GM21526 (cell line): ENCODE data around the gene NMT1.
A peak's percentile ranks its signal among the peaks of the same experiment; 100 is the strongest.

Source experiments
- ATAC-seq: cut with Tn5 transposase; IDR thresholded peaks from one replicate; pipeline ENCODE4 v1.9.1; 2021; ENCODE audit warnings: moderate library complexity; ENCODE audit not compliant: unreplicated experiment, low FRiP score

Gene NMT1

DNA sequence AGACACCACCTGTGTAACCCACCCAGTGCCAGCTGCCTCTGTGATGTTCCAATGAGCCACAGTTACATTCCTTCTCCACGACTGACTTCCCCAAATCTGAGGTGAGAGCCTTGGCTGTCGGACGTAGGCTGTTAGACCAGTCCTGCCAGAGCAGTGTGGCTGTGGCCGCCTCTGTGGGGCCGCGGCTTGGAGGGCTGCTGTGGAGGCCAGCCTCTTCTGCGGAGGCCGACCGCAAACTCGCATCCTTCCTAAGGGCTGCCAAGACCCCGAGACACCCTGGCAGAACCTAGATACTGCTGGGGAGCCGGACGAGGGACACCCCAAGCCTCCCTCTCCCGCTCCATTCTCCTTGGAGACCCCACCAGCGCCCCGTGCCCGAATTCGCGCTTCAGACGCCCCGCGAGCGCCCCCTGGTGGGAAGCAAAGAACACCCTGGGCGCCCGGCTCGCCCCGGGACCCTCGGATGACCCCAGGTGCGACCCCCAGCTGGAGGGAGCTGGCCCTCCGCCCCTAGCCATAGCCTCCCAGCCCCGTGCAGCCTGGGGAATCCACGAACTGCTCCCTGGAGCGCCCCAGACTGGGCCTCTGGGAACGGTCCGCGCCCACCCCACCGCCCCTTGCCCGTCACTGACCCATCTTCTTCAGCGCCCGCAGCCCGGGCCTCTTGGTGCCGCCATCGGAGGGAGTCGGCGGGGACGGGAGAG lies 70.7 kb downstream of the NMT1 start:
- no peak for ATAC-seq

DNA sequence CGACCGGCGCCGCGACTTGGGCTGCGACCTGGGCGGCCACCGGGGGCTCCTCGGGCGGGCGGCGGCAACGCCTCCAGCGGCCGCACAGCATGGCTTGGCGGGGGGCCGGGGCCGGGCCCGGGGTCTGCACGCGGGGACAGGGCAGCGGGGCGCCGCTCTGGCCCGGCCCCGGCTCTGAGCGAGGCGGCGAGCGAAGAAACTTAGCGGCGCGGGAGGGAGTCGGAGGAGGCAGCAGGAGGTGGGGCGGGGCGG lies 71.1 kb downstream of the NMT1 start, which contains the start of gene PLCD3:
Gene PLCD3 (minus strand): TSS at position 196 of the 252 bp plus-strand sequence. CDS start 105 bp downstream, at position 91.
- ATAC-seq: no peak

DNA sequence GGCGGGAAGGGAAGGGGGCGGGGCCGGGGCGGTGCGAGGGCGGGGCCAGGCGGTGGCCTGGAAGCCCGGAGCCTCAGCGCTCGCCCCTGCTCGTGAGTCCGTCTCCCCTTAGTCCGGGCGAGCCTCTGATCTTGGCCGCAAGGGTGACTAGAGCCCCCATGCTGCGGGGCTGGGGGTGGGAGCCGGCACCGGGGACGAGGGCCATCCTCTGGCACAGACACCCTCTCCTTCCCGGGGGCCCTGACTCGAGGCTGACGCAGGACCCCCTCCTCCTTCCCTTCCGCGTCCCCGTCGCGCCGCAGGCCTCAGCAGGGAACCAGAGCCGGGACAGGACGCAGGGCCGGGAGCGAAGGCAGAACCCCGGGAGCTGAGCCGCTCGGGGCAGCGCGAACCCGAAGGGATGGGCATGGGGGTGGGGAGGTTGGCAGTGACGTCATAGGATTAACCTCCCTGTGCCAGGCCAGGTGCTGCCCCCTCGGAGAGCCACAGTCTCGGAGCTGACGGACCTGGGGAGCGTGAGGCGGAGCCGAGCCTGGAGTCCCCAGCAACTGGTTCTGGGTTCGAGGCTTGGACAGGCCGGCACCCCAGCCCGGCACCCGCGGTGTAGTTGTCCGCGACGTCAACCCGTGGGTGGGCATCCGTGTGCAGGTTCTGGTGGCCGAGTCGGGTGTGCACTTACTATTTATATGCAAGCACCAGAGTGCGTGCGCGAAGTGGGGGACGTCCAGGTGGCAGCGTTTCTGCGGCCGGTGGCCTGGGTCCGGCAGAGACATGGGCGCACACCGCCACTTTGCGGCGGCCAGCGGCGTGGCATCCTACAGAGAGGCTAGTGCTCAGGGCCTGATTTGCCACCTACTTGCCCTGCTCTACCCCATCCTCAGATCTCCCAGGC lies 71.7 kb downstream of the NMT1 start:
- ATAC-seq: no peak

DNA sequence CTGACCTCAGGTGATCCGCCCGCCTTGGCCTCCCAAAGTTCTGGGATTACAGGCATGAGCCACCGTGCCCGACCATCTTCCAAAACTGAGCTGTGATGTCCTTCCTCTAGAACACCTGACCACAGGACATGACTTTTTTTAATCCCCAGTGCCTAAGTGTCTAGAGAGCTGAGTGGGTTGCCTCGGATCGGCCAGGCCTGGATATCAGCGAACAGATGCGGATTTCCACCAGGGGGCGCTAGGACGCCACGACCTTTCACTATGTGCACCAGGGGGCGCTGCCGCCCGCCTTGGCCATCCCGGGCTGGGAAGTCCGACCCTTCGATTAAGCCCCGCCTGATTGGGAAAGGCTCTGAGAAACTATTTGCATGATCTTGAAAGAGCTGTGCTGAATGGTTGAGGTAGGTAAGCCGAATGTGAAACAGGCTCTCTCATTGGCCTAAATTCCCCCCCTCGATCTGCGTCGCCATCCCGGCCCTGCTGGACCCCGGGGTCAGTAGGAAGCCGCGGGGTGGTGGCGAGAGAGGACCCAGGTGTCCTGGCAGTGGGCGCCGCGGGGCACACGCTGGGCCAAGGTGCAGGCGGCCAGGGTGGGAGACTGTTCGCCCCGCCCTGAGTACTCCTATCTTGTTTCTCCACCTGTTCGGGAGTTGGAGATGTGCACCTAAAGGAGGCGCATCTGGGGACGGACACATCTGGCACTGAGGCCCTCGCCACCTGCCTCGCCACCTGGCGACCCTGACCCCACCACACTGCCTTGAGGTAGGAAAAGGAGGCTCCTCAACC lies 74.3 kb downstream of the NMT1 start, which contains the start of gene ACBD4:
Gene ACBD4 (plus strand): TSS at position 496 of the 786 bp plus-strand sequence. CDS start 458 bp downstream, outside the sequence.
- peak; percentile 58 for ATAC-seq

DNA sequence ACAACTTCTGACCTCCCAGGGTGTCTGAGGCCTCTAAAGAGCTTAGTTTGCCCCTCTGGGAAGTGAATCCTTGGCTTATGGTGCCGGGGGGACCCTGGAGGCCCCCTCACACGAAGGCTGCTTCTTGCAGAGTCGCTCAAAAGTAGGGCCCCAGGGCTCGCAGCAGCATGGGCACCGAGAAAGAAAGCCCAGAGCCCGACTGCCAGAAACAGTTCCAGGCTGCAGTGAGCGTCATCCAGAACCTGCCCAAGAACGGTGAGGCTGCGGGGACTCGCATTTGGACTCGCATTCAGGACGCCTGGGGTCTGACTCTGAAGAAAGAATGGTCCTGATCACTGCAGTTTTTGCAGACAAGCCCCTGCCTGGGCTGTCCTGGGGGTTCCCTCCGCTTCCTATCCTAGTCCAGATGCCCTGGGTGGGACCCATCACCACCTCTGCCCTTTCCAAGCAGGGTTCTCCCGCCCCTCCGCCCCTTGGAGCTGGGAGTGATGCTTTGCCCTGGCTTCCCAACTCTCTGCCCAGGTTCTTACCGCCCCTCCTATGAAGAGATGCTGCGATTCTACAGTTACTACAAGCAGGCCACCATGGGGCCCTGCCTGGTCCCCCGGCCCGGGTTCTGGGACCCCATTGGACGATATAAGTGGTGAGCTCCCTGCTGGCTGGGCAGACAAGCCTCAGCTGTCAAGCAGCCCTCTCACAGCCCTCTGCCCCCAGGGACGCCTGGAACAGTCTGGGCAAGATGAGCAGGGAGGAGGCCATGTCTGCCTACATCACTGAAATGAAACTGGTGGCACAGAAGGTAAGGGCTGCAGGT lies 75.1 kb downstream of the NMT1 start:
- ATAC-seq: no peak

DNA sequence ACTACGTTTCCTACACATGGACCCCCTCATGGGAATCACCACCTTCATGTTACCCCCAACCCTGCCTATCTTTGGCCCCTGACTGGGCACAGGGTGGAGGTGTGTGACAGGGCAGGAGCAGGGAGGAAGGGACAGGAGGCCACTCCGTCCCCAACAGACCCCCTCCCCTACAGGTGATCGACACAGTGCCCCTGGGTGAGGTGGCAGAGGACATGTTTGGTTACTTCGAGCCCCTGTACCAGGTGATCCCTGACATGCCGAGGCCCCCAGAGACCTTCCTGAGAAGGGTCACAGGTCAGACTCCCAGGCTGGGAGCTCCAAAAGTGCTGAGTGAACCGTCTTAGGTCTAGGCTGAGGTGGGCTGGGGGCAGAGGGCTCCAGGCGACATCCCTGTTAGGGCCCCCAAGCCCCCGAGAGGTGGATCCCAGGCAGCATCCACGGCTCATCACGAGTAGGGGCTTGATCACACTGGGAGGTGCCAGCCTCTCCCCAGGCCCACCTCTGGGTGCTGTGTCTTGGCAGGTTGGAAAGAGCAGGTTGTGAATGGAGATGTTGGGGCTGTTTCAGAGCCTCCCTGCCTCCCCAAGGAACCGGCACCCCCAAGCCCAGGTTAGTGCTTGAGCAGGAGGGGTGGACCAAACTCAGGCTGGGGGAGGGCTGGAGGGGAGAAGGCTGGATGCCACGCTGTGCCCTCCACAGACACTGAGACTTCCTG lies 75.9 kb downstream of the NMT1 start:
- ATAC-seq: no peak

DNA sequence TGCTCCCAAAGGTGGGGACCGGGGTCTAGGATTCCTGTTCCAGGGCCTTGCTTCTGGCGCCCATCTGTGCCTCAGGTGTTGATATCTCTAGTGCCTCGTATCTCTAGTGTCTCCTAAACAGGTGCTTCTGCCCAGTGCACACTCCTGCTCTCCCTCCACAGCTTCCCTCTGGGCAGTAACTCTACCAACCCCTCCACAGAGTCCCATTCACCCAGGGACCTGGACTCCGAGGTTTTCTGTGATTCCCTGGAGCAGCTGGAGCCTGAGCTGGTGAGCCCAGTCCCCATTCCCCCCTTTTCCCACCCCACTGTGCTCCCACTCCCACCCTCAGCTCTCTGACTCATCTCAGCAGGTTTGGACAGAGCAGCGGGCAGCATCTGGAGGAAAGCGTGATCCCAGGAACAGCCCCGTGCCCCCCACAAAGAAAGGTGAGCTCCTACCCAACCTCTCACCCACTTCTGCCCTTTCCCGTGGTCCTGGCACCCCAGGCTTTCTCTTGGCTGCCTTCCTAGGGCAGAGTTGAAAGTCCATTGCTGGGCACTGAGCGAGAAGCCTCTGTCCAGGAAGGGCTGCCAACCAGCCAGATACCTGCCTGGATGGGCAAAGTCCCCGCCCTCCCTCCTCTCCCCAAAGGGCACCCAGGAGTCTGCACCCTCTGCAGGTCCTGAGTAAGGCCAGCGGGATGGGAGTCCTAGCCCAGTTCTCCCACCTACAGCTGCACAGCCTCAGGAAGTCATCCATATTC lies 76.6 kb downstream of the NMT1 start:
- ATAC-seq: no peak

DNA sequence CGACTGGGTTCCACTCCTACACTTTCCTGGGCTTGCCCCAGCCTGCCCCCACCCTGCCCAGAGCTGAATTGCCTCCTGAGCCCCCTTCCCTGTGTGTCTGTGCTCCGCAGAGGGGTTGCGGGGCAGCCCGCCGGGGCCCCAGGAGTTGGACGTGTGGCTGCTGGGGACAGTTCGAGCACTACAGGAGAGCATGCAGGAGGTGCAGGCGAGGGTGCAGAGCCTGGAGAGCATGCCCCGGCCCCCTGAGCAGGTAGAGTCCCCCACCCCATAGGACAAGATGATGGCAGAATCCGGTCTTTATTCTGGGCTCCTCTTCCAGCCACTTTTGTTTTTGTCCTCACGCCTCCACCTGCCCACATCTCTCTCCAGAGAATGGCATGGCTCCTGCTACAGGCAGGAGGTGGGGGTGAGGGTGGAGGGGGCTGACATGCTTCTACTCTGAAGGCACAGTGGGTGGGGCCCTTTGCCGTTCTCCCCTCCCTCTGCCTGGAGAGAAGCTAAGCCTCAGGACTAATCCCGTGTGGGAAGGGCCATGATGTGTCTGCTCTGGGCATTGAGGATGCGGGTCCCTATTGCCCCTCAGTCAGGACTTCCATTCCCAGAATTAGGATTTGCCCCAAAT lies 77.9 kb downstream of the NMT1 start:
- ATAC-seq: no peak

DNA sequence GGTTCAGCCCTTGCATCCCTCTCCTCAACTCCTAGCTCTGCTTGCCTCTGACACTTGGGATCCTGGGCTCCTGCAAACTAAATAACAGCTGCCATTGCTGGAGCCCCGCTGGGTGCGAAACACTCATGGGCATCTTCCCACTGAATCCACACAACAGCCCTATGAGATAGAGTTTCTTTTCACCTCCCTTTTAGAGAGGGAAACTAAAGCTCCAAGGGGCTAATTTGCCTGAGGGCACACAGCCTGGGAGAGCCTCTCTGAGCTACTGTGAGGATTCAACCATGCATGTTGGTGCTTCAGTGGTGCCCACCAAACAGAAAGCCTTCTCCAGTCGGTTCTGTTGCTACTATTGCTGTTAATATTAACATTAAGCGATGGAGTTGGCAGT lies 78.4 kb downstream of the NMT1 start:
- ATAC-seq: no peak

DNA sequence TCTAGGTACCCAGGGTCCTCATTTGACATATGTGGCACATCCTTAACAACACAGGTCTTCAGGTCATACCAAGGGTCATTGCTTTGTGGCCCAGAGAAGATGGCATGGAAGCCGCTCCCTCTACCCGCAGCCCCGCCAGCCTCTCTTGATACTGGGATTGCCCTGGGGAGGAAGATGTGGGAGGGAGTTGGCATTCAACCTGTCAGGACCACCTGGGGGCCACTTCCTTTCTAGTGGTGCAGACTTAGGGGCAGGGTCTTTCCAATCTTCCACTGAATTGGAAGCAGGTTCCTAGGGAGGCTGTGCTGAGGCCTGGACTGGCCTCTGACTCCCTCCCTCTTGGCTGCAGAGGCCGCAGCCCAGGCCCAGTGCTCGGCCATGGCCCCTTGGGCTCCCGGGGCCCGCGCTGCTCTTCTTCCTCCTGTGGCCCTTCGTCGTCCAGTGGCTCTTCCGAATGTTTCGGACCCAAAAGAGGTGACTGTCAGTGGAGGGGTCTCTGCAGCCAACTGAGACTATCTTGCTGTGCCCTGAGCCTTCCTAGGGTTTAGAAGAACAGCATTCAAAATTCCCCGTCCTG lies 82.1 kb downstream of the NMT1 start:
- no peak for ATAC-seq

DNA sequence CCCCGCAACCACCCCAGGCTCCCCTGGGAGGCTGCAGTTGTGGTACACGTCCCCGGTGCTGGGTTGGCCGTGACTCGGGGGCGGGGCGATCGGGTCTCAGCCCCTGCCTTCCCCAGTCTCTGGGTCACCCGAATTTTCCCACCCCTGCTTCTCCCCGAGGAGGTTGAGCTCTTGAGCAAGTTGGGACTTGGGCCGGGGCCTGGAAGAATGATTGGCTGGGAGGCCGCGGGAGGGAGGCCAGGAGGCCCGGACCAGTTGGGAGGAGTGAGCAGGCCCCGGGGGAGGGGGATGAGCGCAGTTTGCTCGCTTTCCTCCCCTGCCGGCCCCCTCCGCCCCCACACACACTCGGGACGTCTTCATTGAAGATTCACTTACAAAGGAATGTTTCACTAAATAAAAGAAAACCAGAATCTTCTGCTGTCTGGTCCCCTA lies 82.7 kb downstream of the NMT1 start:
- no peak for ATAC-seq

DNA sequence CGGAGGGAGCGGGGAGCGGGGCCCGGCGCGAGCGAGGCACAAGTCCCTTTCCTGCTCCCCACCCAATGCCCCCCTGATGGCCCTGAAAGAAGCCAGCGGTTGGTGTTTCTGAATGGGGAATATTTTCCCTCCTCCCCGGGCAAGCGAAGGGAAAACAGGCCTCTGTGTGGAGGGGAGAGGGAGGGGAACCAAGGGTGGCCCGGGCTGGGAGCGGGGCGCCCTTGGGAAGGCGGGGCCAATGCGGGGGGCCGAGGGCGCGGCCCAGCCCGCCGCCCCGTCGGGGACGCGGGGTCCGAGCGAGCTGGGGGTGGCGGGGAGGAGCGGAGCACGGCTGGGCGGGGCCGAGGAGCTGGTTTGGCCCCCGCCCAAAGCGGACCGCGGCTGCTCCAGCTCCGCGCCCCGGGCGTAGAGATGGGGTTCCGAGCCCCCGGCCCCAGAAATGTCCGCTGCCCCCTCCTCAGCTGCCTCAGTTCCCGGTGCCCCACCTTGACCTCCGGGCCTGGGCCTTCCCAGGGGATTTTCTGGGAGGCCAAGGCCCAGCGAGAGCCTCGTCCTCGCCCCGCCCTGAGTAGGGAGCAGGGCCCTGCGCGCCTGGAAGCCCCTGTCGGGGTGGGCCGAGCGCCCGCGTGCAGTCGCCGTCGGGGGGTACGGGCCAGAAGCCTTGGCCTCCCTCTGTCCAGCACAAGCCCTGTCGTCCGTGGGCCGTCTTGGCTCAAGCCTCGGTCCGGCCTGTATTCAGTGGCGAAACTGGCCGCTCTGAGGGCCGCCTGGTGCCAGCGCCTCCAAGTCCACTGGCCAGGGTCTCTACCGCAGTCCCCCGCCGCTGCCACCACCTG lies 83.3 kb downstream of the NMT1 start:
- ATAC-seq: no peak

DNA sequence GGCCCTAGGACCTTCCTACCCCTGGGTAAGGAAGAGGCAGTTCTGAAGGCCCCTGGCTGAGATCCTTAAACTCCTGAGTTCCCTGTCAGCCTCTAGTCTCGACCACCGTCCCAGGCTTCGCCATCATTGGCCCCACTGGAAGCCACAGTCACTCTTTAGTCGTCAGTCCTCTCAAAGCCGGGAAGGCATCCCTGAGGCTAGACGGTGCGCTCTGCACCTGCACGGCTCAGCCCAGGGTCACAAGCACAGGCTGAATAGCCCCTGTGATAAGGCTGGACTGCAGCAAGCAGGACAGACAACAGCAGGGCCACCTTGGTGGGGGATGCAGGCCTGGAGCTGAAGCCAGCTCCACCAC lies 83.9 kb downstream of the NMT1 start:
- ATAC-seq: no peak

DNA sequence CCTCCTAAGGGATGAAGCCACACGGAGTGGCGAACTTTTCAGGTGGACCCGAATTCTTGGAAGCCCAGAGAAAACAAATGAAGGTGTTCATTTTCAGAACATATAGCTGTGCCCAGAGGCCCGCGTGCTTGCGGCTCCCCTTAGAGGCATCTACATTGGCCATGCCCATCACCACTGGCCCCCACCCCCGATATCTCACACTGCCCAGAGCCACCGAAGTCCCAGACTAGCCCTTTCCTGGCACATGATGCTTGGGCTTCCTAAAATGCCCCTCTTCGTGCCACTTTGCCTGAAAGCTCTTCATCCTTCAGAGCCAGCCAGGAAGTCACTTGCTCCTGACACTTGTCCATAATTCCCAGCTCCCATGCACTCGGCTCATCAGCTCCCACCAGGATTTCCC lies 85.0 kb downstream of the NMT1 start:
- no peak for ATAC-seq

DNA sequence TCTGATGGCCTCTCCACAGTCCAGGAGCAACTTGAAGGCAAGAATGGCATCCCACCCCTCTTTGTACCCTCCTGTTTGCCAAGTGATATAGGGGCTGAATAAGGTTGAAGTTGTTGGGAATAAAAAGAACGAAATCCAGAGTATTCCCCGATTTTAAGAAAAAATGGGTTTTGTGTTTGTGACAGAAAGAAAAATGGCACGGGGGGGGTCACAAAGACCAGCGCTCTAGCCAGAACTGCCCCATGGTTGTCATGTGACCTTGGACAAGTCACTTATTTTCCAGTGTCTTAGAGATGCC lies 85.4 kb downstream of the NMT1 start:
- ATAC-seq: no peak

DNA sequence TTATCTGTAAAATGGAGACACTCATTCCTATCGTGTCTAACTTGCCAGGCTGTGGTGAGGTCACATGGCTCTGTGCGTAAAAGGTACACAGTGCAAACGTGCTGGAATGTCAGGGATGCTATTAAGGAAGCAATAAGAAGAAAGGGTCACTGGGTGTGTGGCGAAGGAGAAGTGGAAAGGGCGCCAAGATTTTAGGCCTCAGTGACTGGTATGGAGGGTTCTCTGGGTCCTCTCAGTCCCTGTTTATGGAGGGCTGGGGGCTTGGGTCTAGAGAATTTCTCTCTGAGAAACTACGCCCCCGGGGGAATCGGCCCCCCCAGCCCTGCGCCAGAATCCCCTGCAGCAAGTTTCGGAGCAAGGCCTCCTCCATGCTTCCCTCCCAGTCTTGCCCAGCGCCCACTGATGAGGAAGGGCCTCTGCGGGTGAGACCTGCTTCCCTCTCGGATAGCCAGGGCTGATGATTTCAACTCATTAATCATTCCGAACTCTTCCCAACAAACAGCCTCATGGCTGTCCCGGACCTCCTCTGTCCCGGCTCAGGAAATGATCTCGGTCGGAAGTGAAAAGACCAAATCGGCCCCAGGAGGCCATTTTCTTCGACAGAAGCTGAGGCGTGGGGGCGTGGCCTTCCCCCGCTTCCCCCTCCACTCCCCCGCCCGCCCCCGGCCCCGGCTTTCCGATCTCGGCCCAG lies 85.9 kb downstream of the NMT1 start:
- no peak for ATAC-seq

DNA sequence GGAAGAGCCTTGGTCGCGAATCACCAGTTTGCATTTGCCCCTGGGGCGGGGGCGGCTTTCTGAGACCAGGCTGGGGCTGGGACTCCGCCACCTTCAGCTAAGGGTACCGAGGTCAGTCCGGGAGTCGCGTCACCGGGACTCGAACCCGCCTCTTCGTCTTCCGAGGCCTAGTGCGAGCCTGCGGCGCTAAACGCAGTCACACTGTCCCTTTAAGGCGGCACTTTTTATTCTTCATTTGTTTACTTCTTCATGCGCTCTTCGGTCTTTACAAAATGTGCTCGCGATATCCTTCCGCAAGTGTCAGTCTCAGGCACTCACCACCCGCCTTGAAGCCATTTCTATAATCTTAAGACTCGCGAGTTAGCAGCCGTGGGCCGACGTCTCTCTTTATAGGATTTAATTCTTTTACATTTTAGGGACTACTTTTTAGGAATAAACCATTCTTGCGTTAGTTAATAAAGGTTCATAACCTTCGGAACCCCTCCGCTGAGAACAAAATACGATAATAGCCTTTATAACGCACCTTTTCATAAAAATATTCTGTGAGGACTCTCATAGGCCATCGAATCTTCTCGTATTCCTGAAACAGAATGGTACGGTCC lies 86.6 kb downstream of the NMT1 start:
- no peak for ATAC-seq
